Activated naive CD8-positive, alpha-beta T cell (primary cell): ENCODE results near the gene GALNS.

Experiments used
- H3K27ac Mint-ChIP-seq: one replicate; pipeline ENCODE4 v1.8.0; 2021; ENCODE audit warnings: mixed read lengths
- H3K27me3 Mint-ChIP-seq: one replicate; pipeline ENCODE4 v1.8.0; 2021; ENCODE audit warnings: mixed read lengths
- H3K36me3 Mint-ChIP-seq: one replicate; pipeline ENCODE4 v1.8.0; 2021; ENCODE audit warnings: mixed read lengths
- H3K4me1 Mint-ChIP-seq: one replicate; pipeline ENCODE4 v1.8.0; 2021; ENCODE audit warnings: low read depth, mixed read lengths
- H3K4me3 Mint-ChIP-seq: one replicate; pipeline ENCODE4 v1.8.0; 2021; ENCODE audit warnings: mild to moderate bottlenecking, mixed read lengths
- H3K9me3 Mint-ChIP-seq: one replicate; pipeline ENCODE4 v1.8.0; 2021; ENCODE audit warnings: low read depth, mixed read lengths

Gene GALNS

DNA sequence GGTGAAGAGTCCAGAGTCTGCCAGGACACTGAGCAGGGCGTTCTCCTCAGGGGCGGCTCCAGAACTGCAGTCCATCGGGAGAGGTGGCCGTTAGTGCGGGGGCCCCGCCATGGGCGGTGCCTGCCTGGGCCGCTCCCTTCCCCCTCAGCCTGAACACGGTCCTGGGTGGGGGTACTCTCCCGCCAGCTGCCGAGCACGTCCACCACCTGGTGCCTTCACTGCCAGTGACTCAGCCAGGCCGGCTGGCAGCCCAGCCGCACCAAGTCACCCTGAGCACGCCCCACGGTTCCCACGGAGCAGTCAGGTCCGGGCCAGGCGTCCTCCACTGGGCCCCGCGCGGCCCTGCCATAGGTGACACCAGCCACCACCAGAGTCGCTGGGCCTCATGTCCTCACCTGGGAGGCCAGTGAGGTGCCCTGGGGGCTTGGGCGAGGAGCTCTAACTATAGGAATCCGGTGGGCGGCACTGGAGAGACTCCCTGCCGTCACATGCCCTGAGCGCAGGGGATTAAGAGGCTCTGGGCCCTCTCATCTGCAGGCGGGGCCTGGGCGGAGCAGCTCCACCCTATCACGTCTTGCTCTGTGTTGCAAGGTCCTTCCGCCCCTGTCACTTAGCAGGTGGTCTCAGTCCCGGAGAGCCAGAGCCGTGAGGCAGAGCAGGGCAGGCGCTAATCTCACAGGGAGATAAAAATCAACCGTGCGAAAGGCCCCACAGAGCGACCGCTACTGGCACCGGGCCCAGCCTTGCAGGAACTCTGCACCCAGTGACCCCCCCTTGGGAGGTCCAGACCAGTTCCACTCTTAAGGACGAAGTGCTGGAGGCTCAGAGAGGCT lies 86.1 kb downstream of the GALNS start:
- H3K4me1 Mint-ChIP-seq, result peaks cover 25% of the 10 kb centered on the region
- no peaks in the 10 kb centered on the region for H3K36me3 Mint-ChIP-seq
- H3K27me3 Mint-ChIP-seq, result no peaks in the 10 kb centered on the region
- no peak overlapping the region for H3K4me3 Mint-ChIP-seq
- H3K27ac Mint-ChIP-seq, result peak overlapping the region; percentile 22
- H3K9me3 Mint-ChIP-seq, result no peaks in the 10 kb centered on the region

DNA sequence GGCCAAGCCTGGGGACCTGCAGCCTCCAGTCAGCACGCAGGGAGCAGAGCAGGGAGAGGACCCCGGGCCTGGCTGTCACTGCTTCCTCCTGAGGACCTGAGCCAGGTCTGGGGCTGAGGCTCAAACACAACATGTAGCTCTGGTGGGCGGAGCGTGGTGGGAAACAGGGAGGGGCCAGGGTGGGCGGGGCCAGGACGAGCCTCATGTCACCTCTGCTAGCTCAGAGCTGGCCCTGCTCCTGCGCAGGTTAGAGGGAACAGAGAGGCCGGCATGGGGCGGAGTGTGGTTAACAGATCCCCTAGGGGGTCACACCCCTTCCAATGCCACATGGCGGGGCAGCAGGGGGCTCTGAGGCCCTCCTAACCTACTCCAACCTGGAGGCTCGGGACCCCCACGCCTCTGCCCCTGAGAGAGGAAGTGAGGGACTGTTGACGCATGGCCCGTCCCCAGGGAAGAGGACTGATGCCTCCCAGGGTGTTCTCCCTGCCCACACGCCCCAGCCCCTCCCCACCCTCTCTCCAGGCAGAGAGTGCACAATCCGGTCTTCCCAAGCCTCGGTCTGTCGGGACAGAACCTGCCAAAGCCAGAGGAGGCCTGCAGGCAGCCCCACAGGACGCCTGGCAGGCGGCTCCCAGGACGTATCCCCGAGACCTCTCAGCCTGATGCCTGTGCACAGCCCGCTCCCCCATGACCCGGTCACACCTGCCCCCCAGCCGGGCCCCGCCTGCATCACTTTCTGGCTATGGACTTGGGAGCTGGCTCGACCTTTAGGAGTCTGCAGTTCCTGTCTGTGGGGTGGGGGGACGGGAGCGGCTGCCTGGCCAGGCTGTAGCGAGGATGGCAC lies 86.9 kb downstream of the GALNS start:
- no peak overlapping the region for H3K27ac Mint-ChIP-seq

DNA sequence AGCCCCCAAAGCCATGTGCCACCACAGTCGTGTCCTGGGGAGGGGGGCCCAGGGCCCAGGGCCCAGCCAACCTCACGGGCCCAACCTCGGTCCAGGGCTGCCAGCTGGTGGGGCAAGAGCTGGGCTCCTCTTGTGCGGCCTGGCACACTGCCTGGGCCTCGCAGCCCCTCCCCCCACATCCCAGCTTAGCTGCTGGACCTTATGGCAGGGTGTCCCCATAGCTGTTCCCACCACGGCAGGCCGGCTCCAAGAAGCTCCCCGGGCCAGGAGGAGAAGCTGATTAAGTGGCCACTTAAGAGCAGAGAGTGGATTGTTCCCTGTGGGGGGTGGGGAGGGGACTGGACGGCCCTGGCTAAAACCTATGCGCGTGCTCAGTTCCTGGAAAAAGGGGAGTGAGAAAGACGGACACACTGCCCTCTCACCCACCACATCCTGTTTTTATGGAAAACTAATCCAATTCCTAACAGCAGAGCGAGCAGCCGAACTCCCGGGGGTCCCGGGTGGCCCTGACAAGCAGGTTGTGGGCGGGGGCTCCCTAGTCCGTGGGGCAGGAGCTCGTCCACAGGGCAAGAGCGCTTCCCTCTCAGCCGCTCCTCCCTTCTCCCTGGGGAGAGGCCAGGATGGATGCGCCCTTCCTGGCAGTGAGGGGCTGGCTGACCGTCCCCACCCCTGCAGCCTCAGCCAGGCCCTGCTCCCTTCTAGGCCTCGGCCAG lies 88.5 kb downstream of the GALNS start:
- Mint-ChIP-seq H3K27me3 (no peaks in the 10 kb centered on the region), H3K9me3 (no peaks in the 10 kb centered on the region), H3K36me3 (no peaks in the 10 kb centered on the region), H3K4me3 (no peak overlapping the region), H3K4me1 (peaks cover 24% of the 10 kb centered on the region), H3K27ac (no peak overlapping the region)

More for the DNA sequence above, 86.9 kb downstream of the GALNS start:
- peaks cover 25% of the 10 kb centered on the region for H3K4me1 Mint-ChIP-seq
- no peaks in the 10 kb centered on the region for H3K9me3 Mint-ChIP-seq
- no peaks in the 10 kb centered on the region for H3K36me3 Mint-ChIP-seq
- H3K4me3 Mint-ChIP-seq, result no peak overlapping the region
- H3K27me3 Mint-ChIP-seq, result no peaks in the 10 kb centered on the region

DNA sequence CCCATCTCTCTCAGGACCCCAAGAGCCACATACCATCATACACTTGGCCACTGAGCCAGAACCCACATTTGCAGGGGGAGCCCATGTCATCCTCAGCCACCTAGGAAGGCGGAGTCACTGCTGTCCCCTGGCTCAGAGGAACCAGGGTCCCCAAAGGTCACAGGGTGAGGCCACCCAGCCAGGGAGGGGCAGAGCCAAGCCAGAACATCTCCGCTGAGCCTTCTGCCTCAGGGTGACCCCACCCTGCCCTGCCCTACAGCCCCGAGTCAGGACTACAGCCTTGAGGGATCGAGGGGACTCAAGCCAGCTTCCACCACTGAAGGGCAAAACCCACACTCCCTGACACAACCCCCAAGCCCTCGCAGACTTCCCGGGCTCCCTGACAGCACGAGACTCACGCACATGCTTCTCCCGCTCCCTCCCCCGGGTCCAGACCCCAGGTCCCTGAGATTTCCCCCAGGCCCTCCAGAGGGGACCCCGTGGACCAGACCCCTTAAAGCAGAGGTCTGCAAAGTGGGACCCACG lies 89.1 kb downstream of the GALNS start:
- Mint-ChIP-seq H3K27ac (no peak overlapping the region), H3K36me3 (no peaks in the 10 kb centered on the region), H3K4me1 (peaks cover 24% of the 10 kb centered on the region), H3K27me3 (no peaks in the 10 kb centered on the region), H3K9me3 (no peaks in the 10 kb centered on the region), H3K4me3 (no peak overlapping the region)

DNA sequence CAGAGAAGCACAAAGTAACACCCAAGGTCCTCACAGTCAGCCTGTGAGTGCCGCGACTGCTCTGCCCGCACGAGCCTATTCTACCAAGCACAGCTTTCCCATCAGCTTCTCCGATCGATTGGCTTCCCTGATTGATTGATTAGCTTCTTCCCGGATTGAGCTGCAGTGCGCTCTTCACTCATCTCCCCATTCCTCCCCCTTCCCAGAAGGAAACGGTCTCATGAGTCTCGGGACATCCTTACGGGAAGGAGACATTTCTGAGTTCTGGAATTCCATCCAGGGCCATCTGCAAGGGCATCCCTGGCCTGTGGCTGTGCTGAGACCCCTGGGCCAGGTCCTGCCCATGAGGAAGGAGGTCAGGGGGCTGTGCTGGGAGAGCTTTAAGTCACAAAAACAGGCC lies 89.8 kb downstream of the GALNS start:
- H3K36me3 Mint-ChIP-seq, result no peaks in the 10 kb centered on the region
- no peaks in the 10 kb centered on the region for H3K9me3 Mint-ChIP-seq
- H3K4me1 Mint-ChIP-seq, result peaks cover 24% of the 10 kb centered on the region
- H3K27ac Mint-ChIP-seq, result peak overlapping the region; percentile 41
- H3K27me3 Mint-ChIP-seq, result no peaks in the 10 kb centered on the region
- H3K4me3 Mint-ChIP-seq, result no peak overlapping the region

DNA sequence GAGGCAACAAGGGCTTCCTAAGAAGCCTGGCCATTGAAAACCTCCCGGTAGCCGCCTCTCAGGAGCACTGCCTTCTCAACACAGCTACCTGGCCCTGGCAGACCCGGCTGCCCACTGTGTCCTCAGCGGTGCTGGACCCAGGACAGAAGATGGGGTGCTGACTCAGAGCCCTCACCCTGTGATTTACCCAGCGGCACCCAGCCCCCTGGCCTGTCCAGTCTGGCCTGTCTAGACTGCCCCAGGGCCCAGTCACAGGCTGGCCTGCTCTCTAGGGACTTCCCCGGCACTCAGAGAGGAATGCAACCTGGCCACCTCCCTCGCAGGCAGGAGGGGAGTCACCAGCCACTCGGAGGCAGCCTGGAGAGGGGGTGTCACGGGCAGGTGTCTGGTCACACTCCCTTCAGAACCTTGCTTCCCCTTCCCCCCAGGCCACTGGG lies 91.8 kb downstream of the GALNS start:
- H3K36me3 Mint-ChIP-seq, result no peaks in the 10 kb centered on the region
- H3K9me3 Mint-ChIP-seq, result no peaks in the 10 kb centered on the region
- H3K27me3 Mint-ChIP-seq, result no peaks in the 10 kb centered on the region
- H3K4me1 Mint-ChIP-seq, result peaks cover 18% of the 10 kb centered on the region
- no peak overlapping the region for H3K4me3 Mint-ChIP-seq
- H3K27ac Mint-ChIP-seq, result no peak overlapping the region

DNA sequence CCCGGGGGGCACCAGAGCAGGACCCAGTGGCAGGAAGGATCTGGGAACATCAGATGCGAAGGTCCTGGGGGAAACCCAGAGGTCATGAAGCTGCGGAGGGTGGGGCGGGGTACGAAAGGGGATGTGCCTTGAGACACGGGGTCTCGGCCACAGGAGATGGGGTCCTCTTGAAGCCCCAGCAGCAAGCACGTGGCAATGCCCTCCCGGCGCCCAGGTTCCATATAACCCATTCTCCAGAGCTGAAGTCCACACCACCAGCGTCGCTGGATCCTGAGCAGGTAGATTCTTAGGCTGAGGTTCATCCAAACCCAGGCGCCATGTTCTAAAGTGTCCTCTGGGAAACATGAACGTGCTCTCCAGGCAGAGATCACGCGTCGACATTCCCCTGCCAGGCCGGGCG lies 92.7 kb downstream of the GALNS start:
- H3K36me3 Mint-ChIP-seq, result no peaks in the 10 kb centered on the region
- no peaks in the 10 kb centered on the region for H3K9me3 Mint-ChIP-seq
- H3K4me3 Mint-ChIP-seq, result no peak overlapping the region
- no peaks in the 10 kb centered on the region for H3K27me3 Mint-ChIP-seq
- H3K4me1 Mint-ChIP-seq, result peaks cover 16% of the 10 kb centered on the region
- no peak overlapping the region for H3K27ac Mint-ChIP-seq
